ENCODE results near the gene PTPRF. TPM values are rescaled to one million over a fixed set of nuclear protein-coding genes. Genes with fewer than 3 reads are reported as not detected.
A peak's percentile ranks its signal among the peaks of the same experiment; 100 is the strongest.

The PTPRF gene
- total RNA-seq, 4 donors from 2014 or later = 33.8 to 84.2 (median 53.7) TPM

GRCh38 chr1:43587594-43587993 is 56.9 kb downstream of the PTPRF start:
- H3K4me1 ChIP-seq = peaks cover 0 to 2% (median under 1%) of the 10 kb centered on the region in 4 donors
- H3K4me3 ChIP-seq = no peak overlapping the region
- no peaks in the 10 kb centered on the region for H3K27me3 ChIP-seq
- H3K27ac ChIP-seq (replicated peaks in 1 of 4) = no peak overlapping the region
- TF ChIP-seq, protein P1, sequence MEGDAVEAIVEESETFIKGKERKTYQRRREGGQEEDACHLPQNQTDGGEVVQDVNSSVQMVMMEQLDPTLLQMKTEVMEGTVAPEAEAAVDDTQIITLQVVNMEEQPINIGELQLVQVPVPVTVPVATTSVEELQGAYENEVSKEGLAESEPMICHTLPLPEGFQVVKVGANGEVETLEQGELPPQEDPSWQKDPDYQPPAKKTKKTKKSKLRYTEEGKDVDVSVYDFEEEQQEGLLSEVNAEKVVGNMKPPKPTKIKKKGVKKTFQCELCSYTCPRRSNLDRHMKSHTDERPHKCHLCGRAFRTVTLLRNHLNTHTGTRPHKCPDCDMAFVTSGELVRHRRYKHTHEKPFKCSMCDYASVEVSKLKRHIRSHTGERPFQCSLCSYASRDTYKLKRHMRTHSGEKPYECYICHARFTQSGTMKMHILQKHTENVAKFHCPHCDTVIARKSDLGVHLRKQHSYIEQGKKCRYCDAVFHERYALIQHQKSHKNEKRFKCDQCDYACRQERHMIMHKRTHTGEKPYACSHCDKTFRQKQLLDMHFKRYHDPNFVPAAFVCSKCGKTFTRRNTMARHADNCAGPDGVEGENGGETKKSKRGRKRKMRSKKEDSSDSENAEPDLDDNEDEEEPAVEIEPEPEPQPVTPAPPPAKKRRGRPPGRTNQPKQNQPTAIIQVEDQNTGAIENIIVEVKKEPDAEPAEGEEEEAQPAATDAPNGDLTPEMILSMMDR (IDR thresholded peaks at IDR 0.05) = no peak
- TF ChIP-seq POLR2AphosphoS5 (IDR thresholded peaks at IDR 0.05) = peak in 1 of 2 donors; percentile 31
- WGBS = 72% methylated on average over 8 of the region's 9 CpGs
- H3K36me3 ChIP-seq = peaks cover 0 to 79% (median 37%) of the 10 kb centered on the region in 4 donors
- DNase-seq (ENCODE audit: extremely low spot score) = no peak
- no peaks in the 10 kb centered on the region for H3K9me3 ChIP-seq
- intact Hi-C loops (cut with DNase I) = no loop called here

GRCh38 chr1:43588592-43588991 is 57.9 kb downstream of the PTPRF start:
- no peak overlapping the region for H3K4me3 ChIP-seq
- H3K27me3 ChIP-seq = no peaks in the 10 kb centered on the region
- H3K27ac ChIP-seq (replicated peaks in 1 of 4) = no peak overlapping the region
- no peak for DNase-seq (ENCODE audit: extremely low spot score)
- H3K4me1 ChIP-seq = no peaks in the 10 kb centered on the region
- H3K9me3 ChIP-seq = no peaks in the 10 kb centered on the region
- peaks cover 0 to 78% (median 44%) of the 10 kb centered on the region in 4 donors for H3K36me3 ChIP-seq
- intact Hi-C loops (cut with DNase I) = no loop called here
- TF ChIP-seq, protein P1 (IDR thresholded peaks at IDR 0.05) = no peak
- TF ChIP-seq POLR2A (IDR thresholded peaks at IDR 0.05; ENCODE audit: low read depth) = no peak
- TF ChIP-seq EP300 (IDR thresholded peaks at IDR 0.05) = no peak
- TF ChIP-seq POLR2AphosphoS5 (IDR thresholded peaks at IDR 0.05) = no peak
- 96% methylated on average over 12 of the region's 18 CpGs for WGBS

- 60% methylated on average over 1 of the region's 1 CpG for WGBS
- intact Hi-C loops (cut with DNase I) = no loop called here
Observed at GRCh38 chr1:43590388-43590925, 59.8 kb downstream of the PTPRF start.

DNA sequence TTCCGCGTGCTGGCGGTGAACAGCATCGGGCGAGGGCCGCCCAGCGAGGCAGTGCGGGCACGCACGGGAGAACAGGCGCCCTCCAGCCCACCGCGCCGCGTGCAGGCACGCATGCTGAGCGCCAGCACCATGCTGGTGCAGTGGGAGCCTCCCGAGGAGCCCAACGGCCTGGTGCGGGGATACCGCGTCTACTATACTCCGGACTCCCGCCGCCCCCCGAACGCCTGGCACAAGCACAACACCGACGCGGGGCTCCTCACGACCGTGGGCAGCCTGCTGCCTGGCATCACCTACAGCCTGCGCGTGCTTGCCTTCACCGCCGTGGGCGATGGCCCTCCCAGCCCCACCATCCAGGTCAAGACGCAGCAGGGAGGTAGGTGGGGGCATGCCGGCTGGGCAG is 60.5 kb downstream of the PTPRF start:
- no peak for TF ChIP-seq EP300 (IDR thresholded peaks at IDR 0.05)
- TF ChIP-seq, protein P1 (IDR thresholded peaks at IDR 0.05) = no peak
- TF ChIP-seq POLR2AphosphoS5 (IDR thresholded peaks at IDR 0.05) = no peak
- TF ChIP-seq POLR2A (IDR thresholded peaks at IDR 0.05; ENCODE audit: low read depth) = no peak
- no peak for DNase-seq (ENCODE audit: extremely low spot score)
- WGBS = 95% methylated on average over 4 of the region's 39 CpGs
- Histone ChIP-seq H3K27me3 (no peaks in the 10 kb centered on the region), H3K36me3 (peaks cover 0 to 80% (median 41%) of the 10 kb centered on the region in 4 donors), H3K4me1 (no peaks in the 10 kb centered on the region), H3K27ac (replicated peaks in 1 of 4) (no peak overlapping the region), H3K4me3 (no peak overlapping the region), H3K9me3 (no peaks in the 10 kb centered on the region)
- intact Hi-C loops (cut with DNase I) = no loop called here

More at GRCh38 chr1:43590388-43590925, 59.8 kb downstream of the PTPRF start:
- Histone ChIP-seq H3K9me3 (no peaks in the 10 kb centered on the region), H3K27ac (replicated peaks in 1 of 4) (no peak overlapping the region), H3K4me1 (no peaks in the 10 kb centered on the region), H3K36me3 (peaks cover 0 to 86% (median 43%) of the 10 kb centered on the region in 4 donors), H3K4me3 (no peak overlapping the region), H3K27me3 (no peaks in the 10 kb centered on the region)
- TF ChIP-seq, protein P1 (IDR thresholded peaks at IDR 0.05) = no peak
- TF ChIP-seq POLR2A (IDR thresholded peaks at IDR 0.05; ENCODE audit: low read depth) (no peak), EP300 (IDR thresholded peaks at IDR 0.05) (no peak), POLR2AphosphoS5 (IDR thresholded peaks at IDR 0.05) (no peak)
- DNase-seq (ENCODE audit: extremely low spot score) = no peak
